Neural cell (in vitro differentiated cells): ENCODE data around the gene ZXDA.
"Not testable (repeated sequence)": the region's sequence is repeated elsewhere in the genome, so short reads cannot be mapped to it uniquely, and the experiment has no call there.

Experiments used
- POLR2AphosphoS5 ChIP-seq: IDR thresholded peaks from 2 replicates; pipeline ENCODE4 v1.6.1; 2012
- RAD21 ChIP-seq: fragments of 450-650 bp; conservative IDR thresholded peaks from 2 replicates; pipeline ENCODE4 v1.6.1; 2014; ENCODE audit warnings: antibody characterized with exemption, mild to moderate bottlenecking, moderate library complexity
- TF ChIP-seq, protein P1 (sequence below): fragments of 450-650 bp; IDR thresholded peaks from 2 replicates; pipeline ENCODE4 v1.5.1; 2014; ENCODE audit warnings: antibody characterized with exemption, mild to moderate bottlenecking, moderate library complexity; ENCODE audit not compliant: poor library complexity, severe bottlenecking

- not testable (repeated sequence) for TF ChIP-seq RAD21, POLR2AphosphoS5
- TF ChIP-seq, protein P1, sequence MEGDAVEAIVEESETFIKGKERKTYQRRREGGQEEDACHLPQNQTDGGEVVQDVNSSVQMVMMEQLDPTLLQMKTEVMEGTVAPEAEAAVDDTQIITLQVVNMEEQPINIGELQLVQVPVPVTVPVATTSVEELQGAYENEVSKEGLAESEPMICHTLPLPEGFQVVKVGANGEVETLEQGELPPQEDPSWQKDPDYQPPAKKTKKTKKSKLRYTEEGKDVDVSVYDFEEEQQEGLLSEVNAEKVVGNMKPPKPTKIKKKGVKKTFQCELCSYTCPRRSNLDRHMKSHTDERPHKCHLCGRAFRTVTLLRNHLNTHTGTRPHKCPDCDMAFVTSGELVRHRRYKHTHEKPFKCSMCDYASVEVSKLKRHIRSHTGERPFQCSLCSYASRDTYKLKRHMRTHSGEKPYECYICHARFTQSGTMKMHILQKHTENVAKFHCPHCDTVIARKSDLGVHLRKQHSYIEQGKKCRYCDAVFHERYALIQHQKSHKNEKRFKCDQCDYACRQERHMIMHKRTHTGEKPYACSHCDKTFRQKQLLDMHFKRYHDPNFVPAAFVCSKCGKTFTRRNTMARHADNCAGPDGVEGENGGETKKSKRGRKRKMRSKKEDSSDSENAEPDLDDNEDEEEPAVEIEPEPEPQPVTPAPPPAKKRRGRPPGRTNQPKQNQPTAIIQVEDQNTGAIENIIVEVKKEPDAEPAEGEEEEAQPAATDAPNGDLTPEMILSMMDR: not testable (repeated sequence)
These were observed 517 bp downstream of the ZXDA start for GRCh38 chrX:57909595-57910286.
